ENCODE data around the gene NCAM1.

DNA sequence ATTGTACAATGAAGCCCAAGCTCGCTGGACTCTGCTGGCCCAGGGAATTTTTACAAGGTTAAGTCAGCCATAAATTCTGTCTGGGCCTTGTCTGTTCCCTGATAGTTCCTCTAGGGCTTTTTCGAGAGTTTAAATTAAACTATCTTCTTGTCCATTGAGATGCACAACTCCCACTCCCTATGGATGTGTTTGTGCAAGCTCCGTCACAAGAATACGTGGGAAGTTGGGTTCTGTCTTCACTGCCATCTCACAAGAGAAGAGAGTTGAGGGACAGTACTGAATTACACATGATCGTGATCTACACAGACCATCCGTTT, 199.5 kb downstream of the NCAM1 start:
- TF ChIP-seq JUNB (IDR thresholded peaks at IDR 0.05; ENCODE audit: unreplicated experiment) (no peak), EZH2phosphoT487 (IDR thresholded peaks at IDR 0.05; ENCODE audit: unreplicated experiment) (no peak), EZH2 (IDR thresholded peaks at IDR 0.05; ENCODE audit: low read depth, unreplicated experiment) (no peak), POLR2AphosphoS5 (IDR thresholded peaks at IDR 0.05; ENCODE audit: low read depth) (no peak)
- TF ChIP-seq, protein P1, sequence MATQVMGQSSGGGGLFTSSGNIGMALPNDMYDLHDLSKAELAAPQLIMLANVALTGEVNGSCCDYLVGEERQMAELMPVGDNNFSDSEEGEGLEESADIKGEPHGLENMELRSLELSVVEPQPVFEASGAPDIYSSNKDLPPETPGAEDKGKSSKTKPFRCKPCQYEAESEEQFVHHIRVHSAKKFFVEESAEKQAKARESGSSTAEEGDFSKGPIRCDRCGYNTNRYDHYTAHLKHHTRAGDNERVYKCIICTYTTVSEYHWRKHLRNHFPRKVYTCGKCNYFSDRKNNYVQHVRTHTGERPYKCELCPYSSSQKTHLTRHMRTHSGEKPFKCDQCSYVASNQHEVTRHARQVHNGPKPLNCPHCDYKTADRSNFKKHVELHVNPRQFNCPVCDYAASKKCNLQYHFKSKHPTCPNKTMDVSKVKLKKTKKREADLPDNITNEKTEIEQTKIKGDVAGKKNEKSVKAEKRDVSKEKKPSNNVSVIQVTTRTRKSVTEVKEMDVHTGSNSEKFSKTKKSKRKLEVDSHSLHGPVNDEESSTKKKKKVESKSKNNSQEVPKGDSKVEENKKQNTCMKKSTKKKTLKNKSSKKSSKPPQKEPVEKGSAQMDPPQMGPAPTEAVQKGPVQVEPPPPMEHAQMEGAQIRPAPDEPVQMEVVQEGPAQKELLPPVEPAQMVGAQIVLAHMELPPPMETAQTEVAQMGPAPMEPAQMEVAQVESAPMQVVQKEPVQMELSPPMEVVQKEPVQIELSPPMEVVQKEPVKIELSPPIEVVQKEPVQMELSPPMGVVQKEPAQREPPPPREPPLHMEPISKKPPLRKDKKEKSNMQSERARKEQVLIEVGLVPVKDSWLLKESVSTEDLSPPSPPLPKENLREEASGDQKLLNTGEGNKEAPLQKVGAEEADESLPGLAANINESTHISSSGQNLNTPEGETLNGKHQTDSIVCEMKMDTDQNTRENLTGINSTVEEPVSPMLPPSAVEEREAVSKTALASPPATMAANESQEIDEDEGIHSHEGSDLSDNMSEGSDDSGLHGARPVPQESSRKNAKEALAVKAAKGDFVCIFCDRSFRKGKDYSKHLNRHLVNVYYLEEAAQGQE (IDR thresholded peaks at IDR 0.05; ENCODE audit: unreplicated experiment) = no peak
- TF ChIP-seq, protein P2, sequence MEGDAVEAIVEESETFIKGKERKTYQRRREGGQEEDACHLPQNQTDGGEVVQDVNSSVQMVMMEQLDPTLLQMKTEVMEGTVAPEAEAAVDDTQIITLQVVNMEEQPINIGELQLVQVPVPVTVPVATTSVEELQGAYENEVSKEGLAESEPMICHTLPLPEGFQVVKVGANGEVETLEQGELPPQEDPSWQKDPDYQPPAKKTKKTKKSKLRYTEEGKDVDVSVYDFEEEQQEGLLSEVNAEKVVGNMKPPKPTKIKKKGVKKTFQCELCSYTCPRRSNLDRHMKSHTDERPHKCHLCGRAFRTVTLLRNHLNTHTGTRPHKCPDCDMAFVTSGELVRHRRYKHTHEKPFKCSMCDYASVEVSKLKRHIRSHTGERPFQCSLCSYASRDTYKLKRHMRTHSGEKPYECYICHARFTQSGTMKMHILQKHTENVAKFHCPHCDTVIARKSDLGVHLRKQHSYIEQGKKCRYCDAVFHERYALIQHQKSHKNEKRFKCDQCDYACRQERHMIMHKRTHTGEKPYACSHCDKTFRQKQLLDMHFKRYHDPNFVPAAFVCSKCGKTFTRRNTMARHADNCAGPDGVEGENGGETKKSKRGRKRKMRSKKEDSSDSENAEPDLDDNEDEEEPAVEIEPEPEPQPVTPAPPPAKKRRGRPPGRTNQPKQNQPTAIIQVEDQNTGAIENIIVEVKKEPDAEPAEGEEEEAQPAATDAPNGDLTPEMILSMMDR (conservative IDR thresholded peaks at IDR 0.05; ENCODE audit: low read depth in 2 of 2) = no peak
- TF ChIP-seq, protein P3, sequence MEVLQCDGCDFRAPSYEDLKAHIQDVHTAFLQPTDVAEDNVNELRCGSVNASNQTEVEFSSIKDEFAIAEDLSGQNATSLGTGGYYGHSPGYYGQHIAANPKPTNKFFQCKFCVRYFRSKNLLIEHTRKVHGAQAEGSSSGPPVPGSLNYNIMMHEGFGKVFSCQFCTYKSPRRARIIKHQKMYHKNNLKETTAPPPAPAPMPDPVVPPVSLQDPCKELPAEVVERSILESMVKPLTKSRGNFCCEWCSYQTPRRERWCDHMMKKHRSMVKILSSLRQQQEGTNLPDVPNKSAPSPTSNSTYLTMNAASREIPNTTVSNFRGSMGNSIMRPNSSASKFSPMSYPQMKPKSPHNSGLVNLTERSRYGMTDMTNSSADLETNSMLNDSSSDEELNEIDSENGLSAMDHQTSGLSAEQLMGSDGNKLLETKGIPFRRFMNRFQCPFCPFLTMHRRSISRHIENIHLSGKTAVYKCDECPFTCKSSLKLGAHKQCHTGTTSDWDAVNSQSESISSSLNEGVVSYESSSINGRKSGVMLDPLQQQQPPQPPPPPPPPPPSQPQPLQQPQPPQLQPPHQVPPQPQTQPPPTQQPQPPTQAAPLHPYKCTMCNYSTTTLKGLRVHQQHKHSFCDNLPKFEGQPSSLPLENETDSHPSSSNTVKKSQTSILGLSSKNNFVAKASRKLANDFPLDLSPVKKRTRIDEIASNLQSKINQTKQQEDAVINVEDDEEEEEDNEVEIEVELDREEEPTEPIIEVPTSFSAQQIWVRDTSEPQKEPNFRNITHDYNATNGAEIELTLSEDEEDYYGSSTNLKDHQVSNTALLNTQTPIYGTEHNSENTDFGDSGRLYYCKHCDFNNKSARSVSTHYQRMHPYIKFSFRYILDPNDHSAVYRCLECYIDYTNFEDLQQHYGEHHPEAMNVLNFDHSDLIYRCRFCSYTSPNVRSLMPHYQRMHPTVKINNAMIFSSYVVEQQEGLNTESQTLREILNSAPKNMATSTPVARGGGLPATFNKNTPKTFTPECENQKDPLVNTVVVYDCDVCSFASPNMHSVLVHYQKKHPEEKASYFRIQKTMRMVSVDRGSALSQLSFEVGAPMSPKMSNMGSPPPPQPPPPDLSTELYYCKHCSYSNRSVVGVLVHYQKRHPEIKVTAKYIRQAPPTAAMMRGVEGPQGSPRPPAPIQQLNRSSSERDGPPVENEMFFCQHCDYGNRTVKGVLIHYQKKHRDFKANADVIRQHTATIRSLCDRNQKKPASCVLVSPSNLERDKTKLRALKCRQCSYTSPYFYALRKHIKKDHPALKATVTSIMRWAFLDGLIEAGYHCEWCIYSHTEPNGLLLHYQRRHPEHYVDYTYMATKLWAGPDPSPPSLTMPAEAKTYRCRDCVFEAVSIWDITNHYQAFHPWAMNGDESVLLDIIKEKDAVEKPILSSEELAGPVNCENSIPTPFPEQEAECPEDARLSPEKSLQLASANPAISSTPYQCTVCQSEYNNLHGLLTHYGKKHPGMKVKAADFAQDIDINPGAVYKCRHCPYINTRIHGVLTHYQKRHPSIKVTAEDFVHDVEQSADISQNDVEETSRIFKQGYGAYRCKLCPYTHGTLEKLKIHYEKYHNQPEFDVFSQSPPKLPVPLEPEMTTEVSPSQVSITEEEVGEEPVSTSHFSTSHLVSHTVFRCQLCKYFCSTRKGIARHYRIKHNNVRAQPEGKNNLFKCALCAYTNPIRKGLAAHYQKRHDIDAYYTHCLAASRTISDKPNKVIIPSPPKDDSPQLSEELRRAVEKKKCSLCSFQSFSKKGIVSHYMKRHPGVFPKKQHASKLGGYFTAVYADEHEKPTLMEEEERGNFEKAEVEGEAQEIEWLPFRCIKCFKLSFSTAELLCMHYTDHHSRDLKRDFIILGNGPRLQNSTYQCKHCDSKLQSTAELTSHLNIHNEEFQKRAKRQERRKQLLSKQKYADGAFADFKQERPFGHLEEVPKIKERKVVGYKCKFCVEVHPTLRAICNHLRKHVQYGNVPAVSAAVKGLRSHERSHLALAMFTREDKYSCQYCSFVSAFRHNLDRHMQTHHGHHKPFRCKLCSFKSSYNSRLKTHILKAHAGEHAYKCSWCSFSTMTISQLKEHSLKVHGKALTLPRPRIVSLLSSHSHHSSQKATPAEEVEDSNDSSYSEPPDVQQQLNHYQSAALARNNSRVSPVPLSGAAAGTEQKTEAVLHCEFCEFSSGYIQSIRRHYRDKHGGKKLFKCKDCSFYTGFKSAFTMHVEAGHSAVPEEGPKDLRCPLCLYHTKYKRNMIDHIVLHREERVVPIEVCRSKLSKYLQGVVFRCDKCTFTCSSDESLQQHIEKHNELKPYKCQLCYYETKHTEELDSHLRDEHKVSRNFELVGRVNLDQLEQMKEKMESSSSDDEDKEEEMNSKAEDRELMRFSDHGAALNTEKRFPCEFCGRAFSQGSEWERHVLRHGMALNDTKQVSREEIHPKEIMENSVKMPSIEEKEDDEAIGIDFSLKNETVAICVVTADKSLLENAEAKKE (CRISPR knock-in tag; IDR thresholded peaks at IDR 0.05) = no peak
